ENCODE measurements around the gene BAIAP2.

- no peak for TF ChIP-seq CTCF (IDR thresholded peaks at IDR 0.05)
- no peak for TF ChIP-seq POLR2A (IDR thresholded peaks at IDR 0.05)
Measured at GRCh38 chr17:81013642-81014041, 21.3 kb upstream of the BAIAP2 start.

All from thyroid gland (tissue), 4 donors.